ENCODE measurements around the gene ANTXR1.
"Not testable (repeated sequence)": the region's sequence is repeated elsewhere in the genome, so short reads cannot be mapped to it uniquely, and the experiment has no call there.

ANTXR1 gene

GRCh38 chr2:69165091-69165880, 152.3 kb downstream of the ANTXR1 start:
- no peak for DNase-seq (ENCODE audit: low read depth in 2 of 2)

DNA sequence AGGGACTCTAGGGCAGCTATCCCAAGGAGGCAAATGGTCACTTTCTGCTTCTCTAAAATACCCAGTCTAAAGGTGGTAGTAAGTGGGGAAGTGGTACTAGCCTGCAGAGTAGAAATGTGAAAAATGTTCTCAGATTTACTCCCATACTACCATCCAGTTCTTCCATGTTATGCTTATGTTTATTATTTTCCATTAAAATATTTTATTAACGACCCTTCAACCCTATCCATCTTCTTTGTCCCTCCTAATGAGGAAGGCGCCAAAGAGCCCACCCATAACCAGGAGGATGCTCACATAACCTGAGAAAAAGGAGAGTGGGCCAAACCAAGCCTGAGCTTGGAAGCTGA, 153.5 kb downstream of the ANTXR1 start:
- no peak for DNase-seq (ENCODE audit: low read depth in 2 of 2)

- no peak for DNase-seq (ENCODE audit: low read depth in 2 of 2)
Observed at GRCh38 chr2:69166812-69167468, 154.0 kb downstream of the ANTXR1 start.

DNA sequence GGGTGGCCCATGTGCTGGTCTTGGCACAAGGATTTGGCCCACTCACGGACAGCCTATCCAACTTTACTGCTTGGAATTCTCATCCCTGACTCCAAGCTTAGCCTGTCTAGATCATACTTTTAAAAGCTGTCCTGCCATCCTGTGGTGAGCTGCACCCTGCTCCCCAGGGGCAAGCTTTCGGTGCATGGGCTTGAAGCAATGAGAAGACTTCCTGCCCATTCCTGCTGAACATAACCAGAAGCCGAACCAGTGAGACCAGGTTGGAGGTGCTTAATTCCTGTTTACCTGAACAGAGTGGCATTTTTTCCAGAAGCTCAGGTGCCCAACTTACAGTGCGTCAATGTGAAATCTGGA, 154.5 kb downstream of the ANTXR1 start:
- DNase-seq (ENCODE audit: low read depth in 2 of 2), result no peak

DNA sequence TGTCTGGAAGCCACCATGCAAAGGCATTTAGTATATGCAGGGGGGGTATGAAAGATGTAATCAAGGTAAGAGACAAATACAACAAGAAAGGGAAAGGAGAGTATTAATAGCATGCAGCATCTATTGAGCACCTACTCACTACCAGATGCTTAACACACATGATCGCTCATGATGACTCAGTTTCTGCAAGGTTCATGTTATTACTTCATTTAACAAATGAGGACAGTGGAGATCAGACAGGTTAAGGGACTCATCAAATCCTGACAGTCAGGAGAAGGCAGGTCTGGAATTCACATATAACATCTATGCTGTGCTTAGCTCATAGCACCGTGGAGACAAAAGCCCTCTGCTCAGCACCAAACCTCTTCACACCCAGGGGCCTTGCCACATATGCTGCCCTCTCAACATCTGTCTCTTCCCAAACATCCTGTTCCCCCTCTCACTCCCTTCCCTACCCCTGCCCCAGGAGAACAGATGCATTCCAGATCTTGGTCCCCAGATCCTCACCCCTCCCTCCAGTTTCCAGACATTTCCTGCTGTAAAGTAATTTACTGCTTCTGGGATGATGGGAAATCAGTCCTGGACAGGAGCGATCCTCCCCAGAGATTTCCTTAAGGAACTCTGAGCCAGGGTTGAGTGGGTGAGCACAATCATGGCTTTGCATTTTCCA, 155.3 kb downstream of the ANTXR1 start:
- DNase-seq (ENCODE audit: low read depth in 2 of 2), result no peak

GRCh38 chr2:69168950-69169654, 156.1 kb downstream of the ANTXR1 start:
- DNase-seq (ENCODE audit: low read depth in 2 of 2), result no peak

GRCh38 chr2:69169655-69170389, 156.8 kb downstream of the ANTXR1 start:
- DNase-seq (ENCODE audit: low read depth in 2 of 2), result no peak

GRCh38 chr2:69170661-69171060, 157.7 kb downstream of the ANTXR1 start:
- no peak for DNase-seq (ENCODE audit: low read depth in 2 of 2)

DNA sequence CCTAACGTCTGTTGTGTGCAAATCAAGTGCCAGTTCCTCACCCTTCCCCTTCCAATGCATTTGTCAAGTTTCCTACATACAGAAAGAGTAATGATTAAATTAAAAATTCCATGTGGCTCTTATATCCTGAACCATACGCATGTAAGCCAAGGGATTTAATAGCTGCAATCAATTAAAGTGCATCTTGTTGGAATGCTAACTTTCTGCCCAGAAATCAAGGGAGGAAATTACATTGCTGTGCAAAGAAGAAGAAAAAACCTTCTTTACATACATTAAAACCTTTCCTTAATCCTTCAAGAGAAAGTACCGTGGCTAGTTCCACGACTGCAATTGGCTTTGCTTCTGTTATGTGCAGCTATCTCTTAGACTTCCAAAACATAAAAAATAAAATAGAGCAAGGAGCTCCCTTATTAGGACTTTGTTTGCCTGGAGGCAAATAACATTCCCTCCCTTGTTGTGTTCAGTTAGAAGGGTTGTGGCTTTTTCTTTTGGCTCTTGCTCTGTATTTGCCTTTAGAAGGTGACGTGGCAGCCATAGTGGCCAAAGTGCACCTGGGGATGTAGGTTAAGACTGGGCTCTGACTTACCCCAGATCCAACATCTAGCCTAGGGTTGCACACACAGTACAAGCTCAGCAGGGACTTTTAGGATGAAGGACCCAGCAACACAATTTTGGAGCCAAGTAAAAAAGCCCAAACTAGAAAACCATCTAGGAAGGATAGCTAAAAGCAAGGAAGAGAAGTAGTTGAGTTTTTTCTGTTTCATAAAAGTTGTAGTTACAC, 158.3 kb downstream of the ANTXR1 start:
- DNase-seq (ENCODE audit: low read depth in 2 of 2), result no peak

GRCh38 chr2:69171897-69172525, 159.0 kb downstream of the ANTXR1 start:
- no peak for DNase-seq (ENCODE audit: low read depth in 2 of 2)

DNA sequence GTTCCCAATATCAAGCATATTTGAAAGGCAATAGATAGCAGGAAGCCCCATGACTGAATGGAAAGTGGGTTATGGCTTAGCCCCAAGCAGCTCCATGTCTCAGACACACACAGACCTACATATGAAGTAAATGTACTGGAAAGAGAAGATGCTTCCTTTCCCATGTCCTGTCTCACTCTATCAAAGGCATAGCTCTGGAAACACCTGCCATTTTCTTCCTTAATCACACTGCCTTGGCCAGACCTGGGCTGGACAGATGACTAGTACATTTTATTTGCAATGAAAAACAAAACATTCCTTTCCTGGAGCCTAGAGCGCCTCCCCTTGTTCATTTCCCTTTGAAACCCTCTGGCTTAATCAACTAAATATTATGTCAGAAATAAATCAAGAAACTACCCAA, 160.7 kb downstream of the ANTXR1 start:
- no peak for DNase-seq (ENCODE audit: low read depth in 2 of 2)

- not testable (repeated sequence) for DNase-seq (ENCODE audit: low read depth in 2 of 2)
Observed at GRCh38 chr2:69174211-69174610, 161.2 kb downstream of the ANTXR1 start.

GRCh38 chr2:69175790-69176715, 163.1 kb downstream of the ANTXR1 start:
- no peak for DNase-seq (ENCODE audit: low read depth in 2 of 2)

DNA sequence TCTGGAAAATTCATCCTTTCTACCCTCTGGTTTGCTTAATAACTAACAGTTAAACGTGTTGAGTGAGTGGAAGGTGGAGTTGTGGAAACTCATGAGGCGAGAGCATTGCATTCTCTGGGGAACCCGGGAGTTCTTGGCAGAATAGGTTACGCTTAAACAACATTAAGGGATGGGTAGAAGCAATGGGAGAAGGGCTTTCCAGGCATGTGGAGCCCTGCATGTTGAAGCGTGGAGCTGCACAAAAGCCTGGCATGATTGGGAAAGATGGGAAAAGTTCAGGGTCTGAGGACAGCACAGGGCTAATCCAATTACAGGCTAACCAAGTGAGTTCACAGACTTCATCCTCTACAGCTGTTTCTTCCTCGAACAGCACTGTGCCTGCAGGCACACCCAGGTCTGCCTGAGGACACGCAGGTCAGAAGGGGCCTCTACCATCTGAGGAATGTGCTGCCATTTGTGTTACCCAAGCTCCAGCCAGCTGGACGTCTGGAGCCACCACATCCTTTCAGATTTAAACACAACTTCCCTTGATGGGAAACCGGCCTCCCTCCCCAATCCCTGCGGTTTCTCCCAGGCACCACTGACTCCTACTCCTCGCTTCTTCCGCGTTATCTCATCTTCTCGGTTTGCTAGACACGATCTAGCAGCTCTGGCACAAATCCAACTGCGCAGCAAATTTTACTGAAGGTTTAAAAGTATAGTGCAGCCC, 164.2 kb downstream of the ANTXR1 start:
- DNase-seq (ENCODE audit: low read depth in 2 of 2), result no peak

DNA sequence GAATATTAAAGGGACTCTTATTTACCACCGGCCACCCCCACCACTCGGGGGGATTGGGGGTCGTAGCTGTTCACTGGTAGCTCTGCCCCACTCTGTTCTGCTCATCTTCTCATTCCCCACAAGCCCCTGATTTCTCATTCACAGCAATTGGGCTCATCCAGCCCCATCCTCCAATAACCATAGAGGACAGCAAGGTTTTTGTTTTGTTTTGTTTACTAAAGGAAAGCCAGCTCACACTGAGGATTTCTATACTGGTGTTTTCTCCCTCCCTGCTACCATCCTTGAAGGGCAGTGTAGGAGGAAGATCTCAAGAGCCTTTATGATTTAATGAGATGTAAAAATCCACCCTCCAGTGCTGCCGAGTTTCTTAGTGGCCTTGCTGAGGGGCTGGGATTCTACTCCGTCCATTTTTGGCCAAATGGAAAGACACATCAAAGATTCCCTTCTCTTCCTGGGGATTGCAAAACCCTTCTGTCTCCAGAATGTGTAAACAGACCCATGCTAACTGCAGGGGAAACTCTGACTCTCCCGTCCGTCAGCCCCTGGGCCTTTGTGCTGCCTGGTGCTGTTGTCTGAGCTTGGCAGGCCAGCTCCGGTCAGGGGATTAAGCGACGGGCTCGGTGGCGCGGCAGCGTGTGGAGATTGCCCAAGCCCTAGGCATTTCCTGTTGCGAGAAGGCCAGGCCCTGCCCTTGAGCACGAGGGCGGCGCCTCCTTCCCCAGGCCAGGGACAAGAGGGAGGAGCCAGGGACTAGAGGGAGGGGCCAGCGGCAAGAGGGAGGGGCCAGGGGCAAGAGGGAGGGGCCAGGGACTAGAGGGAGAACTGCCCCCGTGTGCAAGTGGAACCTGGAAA, 165.0 kb downstream of the ANTXR1 start:
- DNase-seq (ENCODE audit: low read depth in 2 of 2), result no peak

GRCh38 chr2:69178756-69179155, 165.8 kb downstream of the ANTXR1 start:
- DNase-seq (ENCODE audit: low read depth in 2 of 2), result no peak

GRCh38 chr2:69180227-69180626, 167.2 kb downstream of the ANTXR1 start:
- DNase-seq (ENCODE audit: low read depth in 2 of 2), result no peak

GRCh38 chr2:69180974-69181373, 168.0 kb downstream of the ANTXR1 start:
- DNase-seq (ENCODE audit: low read depth in 2 of 2), result no peak
